ENCODE data around the gene MMP25. TPM values are rescaled to one million over a fixed set of nuclear protein-coding genes. Genes with fewer than 3 reads are reported as not detected.

The MMP25 gene
- total and polyA plus RNA-seq, 3 experiments from 2014 or later, result 0.90 to 1.9 (median 1.5) TPM

DNA sequence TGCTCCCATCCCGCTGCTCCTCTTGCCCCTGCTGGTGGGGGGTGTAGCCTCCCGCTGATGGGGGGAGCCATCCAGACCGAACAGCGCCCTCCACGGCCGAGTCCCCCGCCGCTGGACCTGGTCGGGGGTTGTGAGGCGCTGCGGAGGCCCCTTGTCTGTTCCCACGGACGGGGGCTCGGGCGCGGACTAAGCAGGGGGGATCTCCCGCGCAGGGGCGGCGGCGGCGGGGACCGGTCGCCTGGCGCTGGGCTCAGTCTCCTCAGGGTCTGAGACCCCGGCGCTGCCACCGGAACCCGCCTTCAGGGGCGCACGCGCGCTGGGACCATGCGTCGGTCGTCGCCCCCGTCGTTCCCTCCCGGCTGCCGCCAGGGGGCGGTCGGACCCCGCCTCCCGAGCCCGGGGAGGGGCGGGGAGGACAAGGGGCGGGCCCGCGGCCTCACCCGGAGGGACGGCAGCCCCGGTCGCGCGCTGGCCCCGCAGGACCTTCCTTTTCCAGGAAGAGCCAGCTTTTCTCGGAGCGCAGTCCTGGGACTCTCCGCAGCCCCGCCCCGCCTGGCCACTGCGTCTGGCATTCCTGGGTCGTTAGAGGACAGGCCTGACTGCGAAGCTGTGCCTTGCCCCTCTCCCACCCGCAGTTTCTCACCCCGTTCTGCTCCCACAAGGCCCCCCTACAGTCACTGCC is 12.8 kb downstream of the MMP25 start:
- peak; percentile 83 to 89 (median 85) for DNase-seq
- Mint-ChIP-seq H3K9me3 (no peaks in the 10 kb centered on the region), H3K27me3 (no peaks in the 10 kb centered on the region), H3K4me1 (peaks cover 46 to 76% (median 61%) of the 10 kb centered on the region in 3 donors), H3K4me3 (peak overlapping the region; percentile 90 to 97 (median 93)), H3K36me3 (peaks cover 0 to 23% (median 4%) of the 10 kb centered on the region in 3 donors), H3K27ac (peak overlapping the region; percentile 85 to 97 (median 91))
- CTCF ChIA-PET, result interaction anchor here (0.7 to 6.4 kb wide), 36 partner anchors 8 to 207 kb away, joined by 3 to 190 read pairs (median 6); partner anchors contain the start of genes BICDL2, CLDN9, HCFC1R1 and MMP25
- Histone ChIP-seq H3K27me3 (ENCODE audit: insufficient read depth, low read length, poor library complexity, severe bottlenecking) (no peaks in the 10 kb centered on the region), H3K4me3 (ENCODE audit: low read length) (peak overlapping the region; percentile 71), H3K36me3 (ENCODE audit: insufficient read depth, low read length) (no peaks in the 10 kb centered on the region), H3K9me3 (ENCODE audit: low read length) (no peaks in the 10 kb centered on the region), H3K4me1 (ENCODE audit: insufficient read depth, low read length) (peaks cover 51% of the 10 kb centered on the region), H3K27ac (ENCODE audit: low read depth, low read length) (peak overlapping the region; percentile 75)
- POLR2A ChIA-PET, result interaction anchor here (0.6 to 2.8 kb wide), 9 partner anchors 9 to 99 kb away, joined by 3 to 28 read pairs (median 5); partner anchors contain the start of gene ZNF213

DNA sequence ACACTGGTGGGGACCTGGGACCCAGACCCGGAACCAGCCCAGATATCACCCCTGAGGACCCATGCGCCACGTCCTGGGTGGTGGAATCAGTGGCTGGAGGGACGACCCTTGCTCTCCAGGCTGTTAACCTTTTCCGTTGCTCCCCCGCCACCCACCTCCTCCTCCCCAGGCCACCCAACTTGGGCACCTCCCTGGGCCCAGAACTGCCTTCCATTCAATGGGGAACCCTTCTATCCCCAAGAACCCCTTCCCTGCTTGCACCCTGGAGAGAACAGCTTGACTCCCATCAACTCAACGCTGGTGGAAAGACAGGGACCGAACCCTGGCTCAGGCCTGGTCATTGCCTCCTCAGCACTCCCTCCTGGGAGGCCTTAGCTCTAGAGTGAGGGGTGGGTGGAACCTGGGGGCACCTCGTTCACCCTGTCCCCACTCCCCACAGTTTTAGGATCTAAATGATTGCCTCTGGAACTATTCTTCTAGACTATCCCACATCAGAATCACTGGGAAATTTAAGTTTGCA is 13.4 kb downstream of the MMP25 start:
- H3K27ac Mint-ChIP-seq, result peak overlapping the region; percentile 78 to 97 (median 90)
- Histone ChIP-seq H3K27me3 (ENCODE audit: insufficient read depth, low read length, poor library complexity, severe bottlenecking) (no peaks in the 10 kb centered on the region), H3K9me3 (ENCODE audit: low read length) (no peaks in the 10 kb centered on the region), H3K27ac (ENCODE audit: low read depth, low read length) (peak overlapping the region; percentile 75), H3K36me3 (ENCODE audit: insufficient read depth, low read length) (no peaks in the 10 kb centered on the region), H3K4me3 (ENCODE audit: low read length) (peak overlapping the region; percentile 71), H3K4me1 (ENCODE audit: insufficient read depth, low read length) (peaks cover 54% of the 10 kb centered on the region)
- ChIA-PET POLR2A (interaction anchor here (2.4 to 2.8 kb wide), 2 partner anchors 16 to 70 kb away, joined by 27 to 28 read pairs; no protein-coding TSS in a partner anchor), CTCF (interaction anchor here (0.7 to 6.4 kb wide), 23 partner anchors 8 to 206 kb away, joined by 3 to 190 read pairs (median 8); partner anchors contain the start of genes MMP25, ZNF213 and ZSCAN10)
- peaks cover 0 to 20% (median 2%) of the 10 kb centered on the region in 3 donors for H3K36me3 Mint-ChIP-seq
- no peaks in the 10 kb centered on the region for H3K9me3 Mint-ChIP-seq
- H3K4me3 Mint-ChIP-seq, result peak overlapping the region; percentile 81 to 97 (median 89)
- peaks cover 46 to 77% (median 61%) of the 10 kb centered on the region in 3 donors for H3K4me1 Mint-ChIP-seq
- DNase-seq, result no peak
- no peaks in the 10 kb centered on the region for H3K27me3 Mint-ChIP-seq

DNA sequence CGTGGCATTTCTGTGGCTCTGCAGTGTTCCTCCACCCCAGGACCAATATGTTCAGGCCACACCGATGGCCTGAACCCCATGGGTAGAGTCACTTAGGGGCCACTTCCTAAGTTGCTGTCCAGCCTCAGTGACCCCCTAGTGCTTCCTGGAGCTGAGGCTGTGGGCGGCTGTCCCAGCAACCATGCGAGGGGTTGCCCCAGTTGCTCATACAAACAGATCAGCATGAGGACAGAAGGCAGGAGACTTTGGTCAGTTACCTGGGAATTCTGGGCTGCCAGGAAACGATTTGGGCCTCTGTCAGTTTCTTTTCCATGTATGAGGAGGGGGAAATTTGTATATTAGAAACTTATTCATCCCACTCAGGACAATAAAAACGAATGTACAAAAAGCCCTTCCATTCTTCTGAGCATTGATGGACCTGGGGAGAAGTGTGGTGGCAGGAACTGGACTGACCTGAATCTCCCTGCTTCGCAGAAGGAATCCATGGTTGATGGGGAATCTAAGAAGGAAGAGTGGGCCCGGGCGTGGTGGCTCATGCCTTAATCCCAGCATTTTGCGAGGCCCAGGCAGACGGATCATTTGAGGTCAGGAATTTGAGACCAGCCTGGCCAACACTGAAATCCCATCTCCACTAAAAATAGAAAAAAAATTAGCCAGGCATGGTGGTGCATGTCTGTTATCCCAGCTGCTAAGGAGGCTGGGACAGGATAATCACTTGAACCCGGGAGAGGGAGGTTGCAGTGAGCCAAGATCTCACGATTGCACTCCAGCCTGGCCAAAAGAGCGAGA is 14.2 kb downstream of the MMP25 start:
- Mint-ChIP-seq H3K4me1 (peaks cover 44 to 77% (median 61%) of the 10 kb centered on the region in 3 donors), H3K9me3 (no peaks in the 10 kb centered on the region)
- peaks cover 52% of the 10 kb centered on the region for H3K4me1 ChIP-seq (ENCODE audit: insufficient read depth, low read length)

DNA sequence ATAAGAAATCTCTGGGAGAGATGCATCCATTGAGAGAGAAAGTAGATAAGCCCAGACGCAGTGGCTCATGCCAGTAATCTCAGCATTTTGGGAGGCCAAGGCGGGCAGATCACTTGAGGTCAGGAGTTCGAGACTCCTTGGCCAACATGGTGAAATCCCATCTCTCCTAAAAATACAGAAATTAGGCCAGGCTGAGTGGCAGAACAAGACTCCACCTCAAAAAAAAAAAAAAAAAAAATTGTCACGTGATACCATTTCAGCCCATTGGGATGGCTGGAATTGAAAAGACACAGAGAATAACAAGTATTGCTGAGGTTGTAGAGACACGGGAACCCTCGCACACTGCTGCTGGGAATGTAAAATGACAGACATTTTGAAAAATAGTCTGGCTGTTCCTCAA is 16.2 kb downstream of the MMP25 start:
- ChIA-PET POLR2A (no interaction called here), CTCF (interaction anchor here (10.5 kb wide), 1 partner anchor 65 kb away, joined by 99 read pairs; no protein-coding TSS in a partner anchor)
- Mint-ChIP-seq H3K27me3 (no peaks in the 10 kb centered on the region), H3K4me1 (peaks cover 40 to 67% (median 55%) of the 10 kb centered on the region in 3 donors), H3K9me3 (peaks cover 0 to 2% (median 0%) of the 10 kb centered on the region in 5 donors), H3K27ac (peak overlapping the region; percentile 29 to 99 (median 95)), H3K36me3 (peaks cover 7 to 28% (median 11%) of the 10 kb centered on the region in 3 donors), H3K4me3 (peak overlapping the region in 3 of 7 donors; percentile 12 to 100 (median 40))
- no peaks in the 10 kb centered on the region for H3K9me3 ChIP-seq (ENCODE audit: low read length)
- no peak overlapping the region for H3K4me3 ChIP-seq (ENCODE audit: low read length)
- H3K27ac ChIP-seq (ENCODE audit: low read depth, low read length), result no peak overlapping the region
- no peaks in the 10 kb centered on the region for H3K27me3 ChIP-seq (ENCODE audit: insufficient read depth, low read length, poor library complexity, severe bottlenecking)
- peaks cover under 1% of the 10 kb centered on the region for H3K36me3 ChIP-seq (ENCODE audit: insufficient read depth, low read length)
- DNase-seq, result no peak
- H3K4me1 ChIP-seq (ENCODE audit: insufficient read depth, low read length), result peaks cover 43% of the 10 kb centered on the region

More for the DNA sequence above, 14.2 kb downstream of the MMP25 start:
- H3K36me3 ChIP-seq (ENCODE audit: insufficient read depth, low read length), result no peaks in the 10 kb centered on the region
- Mint-ChIP-seq H3K4me3 (peak overlapping the region; percentile 81 to 97 (median 89)), H3K27ac (peak overlapping the region; percentile 57 to 97 (median 90)), H3K27me3 (no peaks in the 10 kb centered on the region), H3K36me3 (peaks cover 0 to 16% (median under 1%) of the 10 kb centered on the region in 3 donors)
- POLR2A ChIA-PET, result interaction anchor here (2.4 to 2.8 kb wide), 2 partner anchors 15 to 69 kb away, joined by 27 to 28 read pairs; no protein-coding TSS in a partner anchor
- DNase-seq, result no peak
- H3K4me3 ChIP-seq (ENCODE audit: low read length), result peak overlapping the region; percentile 71
- no peaks in the 10 kb centered on the region for H3K9me3 ChIP-seq (ENCODE audit: low read length)
- H3K27me3 ChIP-seq (ENCODE audit: insufficient read depth, low read length, poor library complexity, severe bottlenecking), result no peaks in the 10 kb centered on the region
- CTCF ChIA-PET, result interaction anchor here (1.0 to 10.5 kb wide), 15 partner anchors 9 to 107 kb away, joined by 3 to 190 read pairs (median 10); partner anchors contain the start of genes MMP25, ZNF213 and ZSCAN10
- H3K27ac ChIP-seq (ENCODE audit: low read depth, low read length), result peak overlapping the region; percentile 75

- no peaks in the 10 kb centered on the region for H3K27me3 Mint-ChIP-seq
- H3K36me3 ChIP-seq (ENCODE audit: insufficient read depth, low read length), result peaks cover 13% of the 10 kb centered on the region
- H3K4me3 Mint-ChIP-seq, result peak overlapping the region; percentile 98 to 100 (median 100)
- H3K27me3 ChIP-seq (ENCODE audit: insufficient read depth, low read length, poor library complexity, severe bottlenecking), result no peaks in the 10 kb centered on the region
- peaks cover 0 to 2% (median 0%) of the 10 kb centered on the region in 5 donors for H3K9me3 Mint-ChIP-seq
- ChIA-PET CTCF (interaction anchor here (1.0 to 10.5 kb wide), 5 partner anchors 13 to 68 kb away, joined by 3 to 99 read pairs (median 3); no protein-coding TSS in a partner anchor), POLR2A (interaction anchor here (0.6 to 5.2 kb wide), 4 partner anchors 13 to 66 kb away, joined by 3 to 53 read pairs (median 4); no protein-coding TSS in a partner anchor)
- H3K9me3 ChIP-seq (ENCODE audit: low read length), result no peaks in the 10 kb centered on the region
- peak overlapping the region; percentile 88 to 99 (median 95) for H3K27ac Mint-ChIP-seq
- no peak overlapping the region for H3K27ac ChIP-seq (ENCODE audit: low read depth, low read length)
- no peak for DNase-seq
- peaks cover 10 to 38% (median 19%) of the 10 kb centered on the region in 3 donors for H3K36me3 Mint-ChIP-seq
- no peak overlapping the region for H3K4me3 ChIP-seq (ENCODE audit: low read length)
- peaks cover 43 to 71% (median 63%) of the 10 kb centered on the region in 3 donors for H3K4me1 Mint-ChIP-seq
- H3K4me1 ChIP-seq (ENCODE audit: insufficient read depth, low read length), result peaks cover 51% of the 10 kb centered on the region
These were observed 17.4 kb downstream of the MMP25 start for GRCh38 chr16:3063625-3064386.

- H3K27me3 Mint-ChIP-seq, result no peaks in the 10 kb centered on the region
- CTCF ChIA-PET, result interaction anchor here (0.6 to 10.5 kb wide), 13 partner anchors 9 to 98 kb away, joined by 3 to 99 read pairs (median 5); partner anchors contain the start of gene ZSCAN10
- Histone ChIP-seq H3K4me3 (ENCODE audit: low read length) (peak within 1 kb of the TSS; percentile 92), H3K36me3 (ENCODE audit: insufficient read depth, low read length) (peaks cover 19% of the 10 kb centered on the region), H3K4me1 (ENCODE audit: insufficient read depth, low read length) (peaks cover 54% of the 10 kb centered on the region), H3K27me3 (ENCODE audit: insufficient read depth, low read length, poor library complexity, severe bottlenecking) (no peaks in the 10 kb centered on the region), H3K9me3 (ENCODE audit: low read length) (no peaks in the 10 kb centered on the region), H3K27ac (ENCODE audit: low read depth, low read length) (peak within 1 kb of the TSS; percentile 81)
- peak within 1 kb of the TSS; percentile 98 to 100 (median 100) for H3K4me3 Mint-ChIP-seq
- POLR2A ChIA-PET, result interaction anchor here (0.9 to 5.2 kb wide), 8 partner anchors 11 to 93 kb away, joined by 3 to 53 read pairs (median 6); partner anchors contain the start of gene ZSCAN10
- peak within 1 kb of the TSS; percentile 88 to 99 (median 96) for H3K27ac Mint-ChIP-seq
- peaks cover 17 to 46% (median 28%) of the 10 kb centered on the region in 3 donors for H3K36me3 Mint-ChIP-seq
- peaks cover 49 to 74% (median 68%) of the 10 kb centered on the region in 3 donors for H3K4me1 Mint-ChIP-seq
- DNase-seq, result peak; percentile 44 to 74 (median 65)
- H3K9me3 Mint-ChIP-seq, result peaks cover 0 to 2% (median 0%) of the 10 kb centered on the region in 5 donors
These were observed 18.8 kb downstream of the MMP25 start, which contains the start of gene IL32 for GRCh38 chr16:3065069-3065741. Gene IL32, plus strand, starts transcription at chr16:3065640. Its CDS starts 172 bp downstream, at chr16:3065812.
